HG03103 (cell line): ENCODE data around the gene GAL3ST1.

Experiments
- ATAC-seq: cut with Tn5 transposase; IDR thresholded peaks from one replicate; pipeline ENCODE4 v1.9.1; 2021; ENCODE audit warnings: low read depth; ENCODE audit not compliant: unreplicated experiment

Gene GAL3ST1

DNA sequence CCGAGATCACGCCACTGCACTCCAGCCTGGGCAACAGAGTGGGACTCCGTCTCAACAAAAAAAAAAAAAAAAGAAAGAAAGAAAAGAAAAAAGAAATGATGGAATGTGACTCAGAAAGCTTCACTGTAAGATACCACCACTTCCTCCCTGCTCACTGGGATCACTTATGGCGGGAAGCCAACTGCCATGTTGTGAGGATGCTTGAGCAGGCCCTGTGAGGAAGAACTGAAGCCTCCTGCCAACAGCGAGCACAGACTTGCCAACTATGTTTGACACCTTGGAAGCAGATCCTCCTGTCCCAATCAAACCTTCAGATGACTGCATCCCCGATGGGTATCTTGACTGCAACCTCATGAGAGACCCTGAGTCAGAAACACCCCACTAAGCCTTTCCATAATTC is 36.2 kb downstream of the GAL3ST1 start:
- ATAC-seq, result no peak

GRCh38 chr22:30537083-30537731 is 37.3 kb downstream of the GAL3ST1 start:
- ATAC-seq, result no peak

- ATAC-seq, result no peak
Observed at GRCh38 chr22:30535182-30535581, 39.3 kb downstream of the GAL3ST1 start.

DNA sequence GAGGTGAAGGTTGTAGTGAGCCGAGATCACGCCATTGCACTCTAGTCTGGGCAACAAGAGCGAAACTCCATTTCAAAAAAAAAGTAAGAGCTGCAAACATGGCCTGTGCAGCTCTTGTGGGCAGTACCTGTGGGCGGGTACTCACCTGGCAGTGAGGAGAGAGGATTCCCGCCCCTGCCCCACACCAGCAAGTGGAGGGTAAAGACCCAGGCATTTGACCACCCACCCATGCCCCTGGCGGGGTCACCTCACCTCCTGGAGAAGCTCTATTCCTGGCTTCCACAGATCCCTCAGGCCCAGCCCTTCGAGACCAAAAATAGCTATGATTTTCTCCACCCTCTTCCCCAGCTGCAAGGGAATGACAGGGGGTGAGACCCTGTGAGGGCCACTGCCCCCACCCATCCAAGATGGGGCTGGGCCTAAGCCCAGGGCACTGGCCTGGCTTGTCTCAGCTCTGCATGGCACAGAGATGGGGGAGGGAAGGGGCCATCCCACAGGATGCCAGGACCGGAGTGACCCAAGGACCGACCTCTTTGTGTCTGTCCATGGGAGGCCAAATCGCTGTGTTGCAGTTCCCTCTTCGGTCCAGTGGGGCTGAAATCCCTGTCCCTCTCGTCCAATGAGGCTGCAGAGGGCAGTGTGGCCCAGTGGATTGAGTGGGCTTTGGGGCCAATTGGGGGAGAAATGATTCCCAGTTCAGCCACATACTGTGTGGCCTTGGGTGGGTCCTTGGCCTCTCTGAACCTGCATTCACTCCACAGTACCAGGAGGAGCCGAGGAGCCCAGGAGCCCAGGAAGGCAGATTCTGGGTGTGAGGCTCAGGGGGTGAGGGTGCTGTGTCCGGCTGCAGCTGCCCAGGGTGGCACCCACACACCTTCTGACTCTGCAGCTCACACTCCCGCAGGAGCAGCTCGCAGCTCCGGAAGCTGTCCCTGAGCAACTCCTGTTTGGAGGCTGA is 42.5 kb downstream of the GAL3ST1 start:
- no peak for ATAC-seq

DNA sequence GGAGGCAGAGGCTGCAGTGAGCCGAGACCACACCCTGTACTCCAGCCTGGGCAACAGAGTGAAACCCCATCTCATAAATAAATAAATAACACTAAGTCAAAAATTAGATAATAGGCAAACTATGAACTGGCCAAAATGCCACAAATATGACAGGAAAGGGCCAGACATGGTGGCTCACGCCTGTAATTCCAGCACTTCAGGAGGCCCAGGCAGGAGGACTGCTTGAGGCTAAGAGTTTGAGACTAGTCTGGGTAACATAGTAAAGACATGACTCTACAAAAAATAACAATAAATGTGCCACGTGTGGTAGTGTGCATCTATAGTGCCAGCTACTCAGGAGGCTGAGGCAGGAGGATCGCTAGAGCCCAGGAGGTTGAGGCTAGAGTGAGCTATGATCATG is 47.8 kb downstream of the GAL3ST1 start:
- no peak for ATAC-seq

DNA sequence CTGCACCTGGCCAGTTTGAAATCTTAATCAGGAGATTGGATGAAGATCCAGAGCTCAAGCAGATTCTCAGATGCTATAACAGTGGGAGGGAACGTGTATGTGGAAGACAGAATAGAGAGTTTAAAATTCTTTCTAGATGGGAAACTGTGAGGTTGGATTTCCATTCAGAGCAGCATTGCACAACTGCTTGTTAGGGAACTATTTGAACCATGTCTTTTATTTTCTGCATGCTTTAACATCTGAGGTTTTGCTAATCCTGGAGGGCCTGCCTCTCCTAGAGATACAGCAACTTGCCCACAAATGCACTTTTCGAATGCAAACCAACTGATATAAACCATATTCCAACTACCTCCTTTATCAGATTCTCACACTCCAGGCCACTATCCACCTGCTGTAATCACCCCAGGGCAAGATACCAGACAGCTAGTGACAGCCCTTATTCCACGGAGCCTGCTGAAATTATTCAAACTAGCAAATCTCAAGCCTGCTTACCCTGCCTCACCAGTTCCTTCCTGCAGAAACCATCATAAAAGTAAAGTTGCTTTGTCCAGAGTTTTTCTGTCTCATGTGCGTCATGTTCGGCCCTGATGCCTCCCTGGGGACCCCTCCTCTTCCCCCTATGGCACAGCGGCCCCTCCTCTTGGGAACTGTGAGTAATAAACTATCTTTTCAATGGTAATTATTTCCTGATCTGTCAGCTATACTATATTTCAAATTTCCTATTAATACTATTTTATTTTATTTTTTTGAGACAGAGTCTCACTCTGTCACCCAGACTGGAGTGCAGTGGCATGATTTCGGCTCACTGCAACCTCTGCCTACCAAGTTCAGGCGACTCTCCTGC is 50.6 kb downstream of the GAL3ST1 start:
- no peak for ATAC-seq

- no peak for ATAC-seq
Observed at GRCh38 chr22:30521368-30522156, 52.9 kb downstream of the GAL3ST1 start.

DNA sequence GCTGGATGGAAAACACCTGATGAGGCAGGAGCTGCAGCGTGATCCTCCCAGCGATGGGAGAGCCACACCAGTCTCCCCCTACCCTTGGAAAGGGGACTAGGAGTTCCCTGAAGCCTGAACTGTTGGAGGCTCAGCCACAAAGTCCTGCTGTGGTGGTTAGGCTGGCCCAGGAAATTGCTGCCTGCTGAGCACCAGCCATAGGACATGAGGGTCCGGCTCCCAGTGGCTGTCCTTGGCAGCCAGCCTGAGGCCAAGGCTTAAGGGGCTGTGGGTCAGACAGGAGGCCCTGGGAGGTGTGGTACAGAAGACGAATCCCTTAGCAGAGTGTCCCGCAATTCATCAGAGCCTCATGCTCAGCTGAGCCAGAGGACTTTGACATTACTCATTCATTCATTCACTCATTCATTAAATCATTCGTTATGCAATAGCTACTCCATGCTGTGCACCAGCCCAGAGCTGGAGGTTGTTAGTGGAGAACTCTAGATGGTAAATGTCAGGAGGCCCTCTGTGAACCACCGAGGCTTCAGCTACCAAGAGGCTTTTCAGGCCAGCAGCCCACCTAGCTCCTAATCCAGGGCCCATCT is 54.5 kb downstream of the GAL3ST1 start:
- ATAC-seq, result no peak

- ATAC-seq, result no peak
Observed at GRCh38 chr22:30516731-30517130, 57.7 kb downstream of the GAL3ST1 start.

- ATAC-seq, result no peak
Observed at GRCh38 chr22:30516273-30516672, 58.2 kb downstream of the GAL3ST1 start.

DNA sequence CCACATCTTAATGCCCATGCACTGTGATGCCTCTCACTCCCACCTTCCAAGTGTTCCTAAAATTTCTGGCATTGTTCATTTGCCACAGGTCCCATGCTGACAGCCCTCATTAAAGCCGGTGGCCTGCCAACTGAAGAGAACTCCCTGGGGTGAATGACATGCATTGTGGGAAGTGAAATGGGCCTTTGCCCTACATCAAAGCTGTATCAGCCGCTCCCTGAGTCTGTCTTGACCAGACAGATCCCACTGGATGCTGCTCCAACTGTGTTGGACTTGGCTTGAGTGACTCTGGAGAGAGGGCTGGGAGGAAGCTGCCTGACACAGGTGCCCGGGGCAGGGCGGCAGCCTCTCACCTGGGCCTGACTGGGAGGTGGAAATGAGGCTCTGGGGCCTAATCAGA is 60.2 kb downstream of the GAL3ST1 start:
- ATAC-seq, result no peak

- no peak for ATAC-seq
Observed at GRCh38 chr22:30513462-30513861, 61.0 kb downstream of the GAL3ST1 start.

GRCh38 chr22:30511911-30512310 is 62.6 kb downstream of the GAL3ST1 start:
- ATAC-seq, result no peak

DNA sequence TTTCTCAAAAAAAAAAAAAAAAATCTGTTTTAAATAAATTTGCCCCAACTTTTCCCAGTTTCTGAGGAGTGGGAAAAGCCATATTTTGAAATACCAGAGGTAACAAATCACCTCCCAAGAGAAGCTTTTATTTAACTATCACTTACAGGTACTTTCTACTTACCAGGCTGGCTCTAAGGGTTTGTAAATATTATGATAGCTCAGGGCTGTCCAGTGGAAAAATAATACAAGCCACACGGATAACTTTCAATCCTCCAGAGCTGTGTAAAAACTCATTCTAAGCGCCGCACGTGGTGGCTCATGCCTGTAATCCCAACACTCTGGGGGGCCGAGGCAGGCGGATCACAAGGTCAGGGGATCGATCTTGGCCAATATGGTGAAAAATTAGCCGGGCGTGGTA is 63.4 kb downstream of the GAL3ST1 start:
- no peak for ATAC-seq

DNA sequence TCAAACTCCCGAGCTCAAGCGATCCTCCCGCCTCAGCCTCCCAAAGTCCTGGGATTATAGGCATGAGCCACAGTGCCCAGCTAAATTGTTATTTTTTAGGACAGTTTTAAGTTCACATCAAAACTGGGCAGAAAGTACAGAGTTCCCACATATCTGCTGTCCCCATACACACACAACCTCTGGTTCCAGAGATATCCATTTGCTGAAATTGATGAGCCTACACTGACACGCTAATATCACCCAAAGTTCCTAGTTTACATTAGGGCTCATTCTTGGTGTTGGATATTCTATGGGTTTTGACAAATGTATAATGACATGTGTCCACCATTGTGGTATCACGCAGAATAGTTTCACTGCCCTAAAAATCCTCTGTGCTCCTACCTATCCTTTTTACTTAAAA is 66.2 kb downstream of the GAL3ST1 start:
- no peak for ATAC-seq

GRCh38 chr22:30507670-30508069 is 66.8 kb downstream of the GAL3ST1 start:
- ATAC-seq, result no peak

DNA sequence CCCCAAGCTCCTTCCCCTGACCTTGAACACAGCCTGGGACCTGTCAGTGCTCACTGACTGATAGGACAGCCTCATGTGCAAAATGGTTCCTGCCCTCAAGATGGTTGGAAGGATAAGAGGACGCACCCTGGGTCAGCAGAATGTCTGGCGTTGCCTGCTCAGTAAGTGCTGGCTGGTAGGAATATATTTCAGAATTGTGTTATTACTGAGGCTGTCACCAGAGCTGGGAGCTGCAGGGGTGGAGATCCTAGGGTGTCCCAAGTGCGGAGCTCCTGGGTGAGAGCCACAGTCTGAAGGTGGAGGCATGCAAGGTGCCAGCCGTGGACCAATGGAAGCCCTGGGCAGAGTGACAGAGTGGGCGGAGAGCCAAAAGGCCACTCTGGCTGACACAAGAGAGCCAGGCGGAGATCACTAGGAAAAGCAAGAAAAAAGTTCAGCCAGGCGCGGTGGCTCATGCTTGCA is 67.9 kb downstream of the GAL3ST1 start:
- no peak for ATAC-seq
